ENCODE results near the gene VSTM1. TPM values are rescaled to one million over a fixed set of nuclear protein-coding genes. Genes with fewer than 3 reads are reported as not detected.
"Not testable (repeated sequence)": the region's sequence is repeated elsewhere in the genome, so short reads cannot be mapped to it uniquely, and the experiment has no call there.

The VSTM1 gene
- total RNA-seq, 2 experiments from 2014 or later, result not detected

- peak; percentile 67 for DNase-seq (ENCODE audit: low spot score)
- H3K4me3 ChIP-seq (ENCODE audit: low read depth, low read length, poor library complexity, severe bottlenecking), result peak overlapping the region; percentile 45
- H3K4me2 ChIP-seq (ENCODE audit: low read length), result peak overlapping the region; percentile 67
- H3K36me3 ChIP-seq (ENCODE audit: insufficient read depth, low read length), result no peaks in the 10 kb centered on the region
- H2AFZ ChIP-seq (ENCODE audit: low read length), result peak overlapping the region; percentile 97
- H3K27ac ChIP-seq (ENCODE audit: low read depth, low read length, poor library complexity, severe bottlenecking), result peak overlapping the region; percentile 4
- H3K9me2 ChIP-seq (ENCODE audit: insufficient read depth, low read length), result no peaks in the 10 kb centered on the region
- intact Hi-C loops (cut with micrococcal nuclease; ENCODE audit: unreplicated experiment), result no loop called here
- TF ChIP-seq CTCF (conservative IDR thresholded peaks at IDR 0.05; ENCODE audit: low read length) (peak; percentile 66), EZH2phosphoT487 (IDR thresholded peaks at IDR 0.05; ENCODE audit: borderline replicate concordance, low read depth, low read length) (no peak)
- POLR2A ChIA-PET, result no interaction called here
- H3K4me1 ChIP-seq (ENCODE audit: insufficient read depth, low read length, poor library complexity, severe bottlenecking), result peaks cover 20% of the 10 kb centered on the region
- no peaks in the 10 kb centered on the region for H4K20me1 ChIP-seq (ENCODE audit: insufficient read depth, low read length)
- no TSS peak for BruUV-seq (replicated peaks)
- no peaks in the 10 kb centered on the region for H3K9me3 ChIP-seq (ENCODE audit: low read length)
- CTCF ChIA-PET (ENCODE audit: unreplicated experiment), result no interaction called here
- no peaks in the 10 kb centered on the region for H3K79me2 ChIP-seq (ENCODE audit: insufficient read depth, low read depth, low read length)
Observed at GRCh38 chr19:54096617-54097106, 33.0 kb upstream of the VSTM1 start.

GRCh38 chr19:54095859-54096616 is 32.3 kb upstream of the VSTM1 start:
- POLR2A ChIA-PET; H3K27ac ChIP-seq (ENCODE audit: low read depth, low read length, poor library complexity, severe bottlenecking); H4K20me1 ChIP-seq (ENCODE audit: insufficient read depth, low read length); BruUV-seq (replicated peaks); H3K79me2 ChIP-seq (ENCODE audit: insufficient read depth, low read depth, low read length); H3K36me3 ChIP-seq (ENCODE audit: insufficient read depth, low read length); CTCF ChIA-PET (ENCODE audit: unreplicated experiment); intact Hi-C loops (cut with micrococcal nuclease; ENCODE audit: unreplicated experiment); H3K9me2 ChIP-seq (ENCODE audit: insufficient read depth, low read length); H3K9me3 ChIP-seq (ENCODE audit: low read length): not testable (repeated sequence)
- H3K4me3 ChIP-seq (ENCODE audit: low read depth, low read length, poor library complexity, severe bottlenecking), result peak overlapping the region; percentile 45
- DNase-seq (ENCODE audit: low spot score), result peak; percentile 54
- H3K4me2 ChIP-seq (ENCODE audit: low read length), result peak overlapping the region; percentile 67
- H2AFZ ChIP-seq (ENCODE audit: low read length), result peak overlapping the region; percentile 97
- H3K4me1 ChIP-seq (ENCODE audit: insufficient read depth, low read length, poor library complexity, severe bottlenecking), result peaks cover 20% of the 10 kb centered on the region

- Histone ChIP-seq H3K4me3 (ENCODE audit: low read depth, low read length, poor library complexity, severe bottlenecking) (peak overlapping the region; percentile 45), H3K4me1 (ENCODE audit: insufficient read depth, low read length, poor library complexity, severe bottlenecking) (peaks cover 20% of the 10 kb centered on the region), H3K9me3 (ENCODE audit: low read length) (no peaks in the 10 kb centered on the region), H3K4me2 (ENCODE audit: low read length) (peak overlapping the region; percentile 67), H2AFZ (ENCODE audit: low read length) (peak overlapping the region; percentile 97), H4K20me1 (ENCODE audit: insufficient read depth, low read length) (no peaks in the 10 kb centered on the region), H3K36me3 (ENCODE audit: insufficient read depth, low read length) (no peaks in the 10 kb centered on the region), H3K9me2 (ENCODE audit: insufficient read depth, low read length) (no peaks in the 10 kb centered on the region), H3K79me2 (ENCODE audit: insufficient read depth, low read depth, low read length) (no peaks in the 10 kb centered on the region), H3K27ac (ENCODE audit: low read depth, low read length, poor library complexity, severe bottlenecking) (no peak overlapping the region)
- intact Hi-C loops (cut with micrococcal nuclease; ENCODE audit: unreplicated experiment), result no loop called here
- no peak for TF ChIP-seq CTCF (conservative IDR thresholded peaks at IDR 0.05; ENCODE audit: low read length)
- TF ChIP-seq EZH2phosphoT487 (IDR thresholded peaks at IDR 0.05; ENCODE audit: borderline replicate concordance, low read depth, low read length), result no peak
- ChIA-PET POLR2A (no interaction called here), CTCF (ENCODE audit: unreplicated experiment) (no interaction called here)
- BruUV-seq (replicated peaks), result no TSS peak
- no peak for DNase-seq (ENCODE audit: low spot score)
Observed at GRCh38 chr19:54095136-54095858, 31.6 kb upstream of the VSTM1 start.
